HepG2 (cell line): ENCODE data around the gene PIP5KL1. TPM values are rescaled to one million over a fixed set of nuclear protein-coding genes. Genes with fewer than 3 reads are reported as not detected.

Experiments
- ARID4A ChIP-seq: sonication (generic); formaldehyde crosslinking; IDR thresholded peaks from 2 replicates; pipeline ENCODE4 v1.5.0; 2020; ENCODE audit warnings: mild to moderate bottlenecking, missing genetic modification reagents, borderline replicate concordance
- ASH2L ChIP-seq: fragments of 300-600, 200-600 bp; sonication (generic); IDR thresholded peaks from 2 replicates; pipeline ENCODE4 v1.7.0; 2017; ENCODE audit warnings: low read depth, mild to moderate bottlenecking, moderate library complexity, mixed read lengths, low read length; ENCODE audit not compliant: insufficient read length
- CSRNP1 ChIP-seq: sonication (generic); formaldehyde crosslinking; IDR thresholded peaks from 2 replicates; pipeline ENCODE4 v1.8.1; 2023; ENCODE audit warnings: mild to moderate bottlenecking, missing genetic modification reagents
- DDIT3 ChIP-seq: sonication (generic); formaldehyde crosslinking; IDR thresholded peaks from 2 replicates; pipeline ENCODE4 v1.4.0; 2020; ENCODE audit warnings: mild to moderate bottlenecking, missing genetic modification reagents
- GZF1 ChIP-seq: sonication (generic); formaldehyde crosslinking; IDR thresholded peaks from 2 replicates; pipeline ENCODE4 v1.5.1; 2020; ENCODE audit warnings: mild to moderate bottlenecking, missing genetic modification reagents
- MTERF4 ChIP-seq: sonication (generic); formaldehyde crosslinking; IDR thresholded peaks from 2 replicates; pipeline ENCODE4 v1.8.0; 2023; ENCODE audit warnings: mild to moderate bottlenecking, missing genetic modification reagents
- NFE2L2 ChIP-seq: fragments of 150-350 bp; IDR thresholded peaks from 2 replicates; pipeline ENCODE4 v1.6.1; 2014; ENCODE audit warnings: low read length
- PAXIP1 ChIP-seq: sonication (generic); formaldehyde crosslinking; conservative IDR thresholded peaks from 2 replicates; pipeline ENCODE4 v1.4.0; 2020; ENCODE audit warnings: mild to moderate bottlenecking, missing genetic modification reagents, moderate library complexity
- SNAPC2 ChIP-seq: sonication (generic); formaldehyde crosslinking; IDR thresholded peaks from 2 replicates; pipeline ENCODE4 v1.8.1; 2022; ENCODE audit warnings: mild to moderate bottlenecking, missing genetic modification reagents
- TAF1 ChIP-seq: sonication (generic); formaldehyde crosslinking; IDR thresholded peaks from 2 replicates; pipeline ENCODE4 v1.4.0; 2020; ENCODE audit warnings: missing genetic modification reagents
- ZBTB8A ChIP-seq: sonication (generic); formaldehyde crosslinking; IDR thresholded peaks from 2 replicates; pipeline ENCODE4 v1.4.0; 2020; ENCODE audit warnings: mild to moderate bottlenecking, low read depth, missing genetic modification reagents, borderline replicate concordance
- ZNF670 ChIP-seq: sonication (generic); formaldehyde crosslinking; IDR thresholded peaks from 2 replicates; pipeline ENCODE4 v1.8.0; 2022; ENCODE audit warnings: mild to moderate bottlenecking, missing genetic modification reagents, borderline replicate concordance
- ZNF770 ChIP-seq: sonication (generic); formaldehyde crosslinking; IDR thresholded peaks from 2 replicates; pipeline ENCODE4 v1.5.0; 2020; ENCODE audit warnings: mild to moderate bottlenecking, missing genetic modification reagents
- ZNF792 ChIP-seq: IDR thresholded peaks from 2 replicates; pipeline ENCODE4 v1.6.1; 2016
- polyA plus RNA-seq, 8 experiments: library from polyadenylated mRNA; depleted of rRNA in 3 of 8; stranded (reverse) in 7 of 8; unstranded in 1 of 8; fragments of >200 nt; fragmentation: Illumina TruSeq in 4 of 8; extraction: Trizol in 4 of 8; gene quantifications; 2 replicates each; pipeline versions ENCODE4 v1.2.1 to v1.2.3, GENCODE V29; 2011 to 2016; ENCODE audit warnings: low read depth in 4 of 8, missing spikeins in 1 of 8, mixed read lengths in 1 of 8; ENCODE audit not compliant: insufficient read depth in 1 of 8
- total RNA-seq, 5 experiments: library from RNA; depleted of rRNA; stranded (reverse); fragments of >200 nt; fragmentation: Illumina TruSeq; extraction: Trizol; gene quantifications; 2 replicates each; pipeline ENCODE4 v1.2.3, GENCODE V29; 2016; ENCODE audit warnings: low read depth in 1 of 5

The PIP5KL1 gene
- total and polyA plus RNA-seq, 2 of the 13 experiments (the other 11 are each of a cell fraction or from before 2014, with no cell fraction given): 0.20 to 0.49 TPM

GRCh38 chr9:127980060-127980705 is 49.6 kb upstream of the PIP5KL1 start (continued):
- TF ChIP-seq PAXIP1 (CRISPR knock-in tag) (no peak), ASH2L (peak; percentile 7), GZF1 (no peak), ARID4A (CRISPR knock-in tag) (peak; percentile 66; the same call in 1 of the 2 replicates), ZBTB8A (CRISPR knock-in tag) (no peak), TAF1 (CRISPR knock-in tag) (peak; percentile 42; the same call in 1 of the 2 replicates), ZNF770 (CRISPR knock-in tag) (no peak), ZNF792 (CRISPR knock-in tag) (no peak), NFE2L2 (no peak), DDIT3 (CRISPR knock-in tag) (no peak), MTERF4 (CRISPR knock-in tag) (0 out of 2 replicates have a peak, but pooled peaks have one; percentile 20), ZNF670 (CRISPR knock-in tag) (0 out of 2 replicates have a peak, but pooled peaks have one; percentile 48), CSRNP1 (0 out of 2 replicates have a peak, but pooled peaks have one; percentile 49), SNAPC2 (CRISPR knock-in tag) (no peak)
